B cell (primary cell): ENCODE results near the gene KRTAP5-8. TPM values are rescaled to one million over a fixed set of nuclear protein-coding genes. Genes with fewer than 3 reads are reported as not detected.

ENCODE experiments used
- ATAC-seq: fragments of 200-7000 bp; cut with Tn5 transposase; one replicate; pipeline ENCODE4 v1.10.0; 2021; ENCODE audit warnings: low read depth, mild to moderate bottlenecking, moderate number of reproducible peaks, moderate library complexity
- CTCF ChIA-PET: fragments of 350-600 bp; sonication (Branson Sonifier 250); formaldehyde crosslinking; loops from one replicate; lab custom pipeline; 2021; ENCODE audit warnings: antibody characterized with exemption, inconsistent platforms; lab: Charles Lee
- POLR2A ChIA-PET: fragments of 350-600 bp; sonication (Branson Sonifier 250); formaldehyde crosslinking; loops from one replicate; lab custom pipeline; 2021; ENCODE audit warnings: antibody characterized with exemption; lab: Charles Lee
- DNase-seq: peaks from one replicate; pipeline ENCODE4 v3.0.0; 2013
- H2AFZ ChIP-seq: 2 replicates; pipeline ENCODE4 v1.6.1; 2012; ENCODE audit warnings: mild to moderate bottlenecking, low read depth, low read length; ENCODE audit not compliant: insufficient read depth, poor library complexity, severe bottlenecking
- H3K27ac ChIP-seq, 2 donors: 1 replicate in 1 of 2; 2 replicates in 1 of 2; pipeline ENCODE4 v1.5.1; 2012 to 2013; ENCODE audit warnings: low read length in 2 of 2, mild to moderate bottlenecking in 2 of 2, moderate library complexity in 1 of 2
- H3K27me3 ChIP-seq, 4 experiments: fragments of 200-600 bp in 1 of 4; sonication (generic) in 1 of 4; replicated peaks in 1 of 4; 1 replicate in 2 of 4; 2 replicates in 2 of 4; pipeline versions ENCODE4 v1.6.1 to v1.7.0; 2013 to 2016; ENCODE audit warnings: low read length in 3 of 4, mild to moderate bottlenecking in 2 of 4, mixed read lengths in 1 of 4, moderate library complexity in 1 of 4; ENCODE audit not compliant: insufficient read depth in 4 of 4, control insufficient read depth in 3 of 4; ENCODE audit errors: control extremely low read depth in 1 of 4
- H3K36me3 ChIP-seq, 2 experiments: replicated peaks in 1 of 2; 1 replicate in 1 of 2; 2 replicates in 1 of 2; pipeline versions ENCODE4 v1.6.1 to v1.7.1; 2013; ENCODE audit warnings: low read length in 1 of 2; ENCODE audit not compliant: insufficient read depth in 2 of 2, control insufficient read depth in 1 of 2; ENCODE audit errors: control extremely low read depth in 1 of 2, extremely low read depth in 1 of 2
- H3K4me1 ChIP-seq, 2 donors: fragments of 200-600 bp in 1 of 2; sonication (generic) in 1 of 2; 1 replicate in 1 of 2; 2 replicates in 1 of 2; pipeline versions ENCODE4 v1.5.1 to v1.6.1; 2013 to 2017; ENCODE audit warnings: low read length in 2 of 2; ENCODE audit not compliant: control insufficient read depth in 2 of 2, insufficient read depth in 2 of 2
- H3K4me2 ChIP-seq: replicated peaks from 2 replicates; pipeline ENCODE3; 2012; ENCODE audit warnings: mild to moderate bottlenecking, low read depth, low read length; ENCODE audit not compliant: poor library complexity, severe bottlenecking
- H3K4me3 ChIP-seq, 5 experiments: fragments of 200-600 bp in 1 of 5; sonication (generic) in 1 of 5; 1 replicate in 3 of 5; 2 replicates in 2 of 5; pipeline versions ENCODE4 v1.5.1 to v1.7.0; 2011 to 2016; ENCODE audit warnings: low read length in 4 of 5, mild to moderate bottlenecking in 4 of 5, low read depth in 2 of 5, control low read depth in 1 of 5, moderate library complexity in 1 of 5; ENCODE audit not compliant: insufficient read depth in 1 of 5; ENCODE audit errors: control extremely low read depth in 1 of 5, extremely low read depth in 1 of 5
- H3K79me2 ChIP-seq: fragments of 200-600 bp; sonication (generic); one replicate; pipeline ENCODE4 v1.6.0; 2016; ENCODE audit warnings: low read length; ENCODE audit not compliant: control insufficient read depth, insufficient read depth
- H3K9ac ChIP-seq: fragments of 200-600 bp; sonication (generic); 2 replicates; pipeline ENCODE4 v1.6.1; 2017; ENCODE audit warnings: mild to moderate bottlenecking, low read length, moderate library complexity
- H3K9me3 ChIP-seq, 3 donors: one replicate each; pipeline versions ENCODE4 v1.6.1 to v1.7.1; 2013; ENCODE audit warnings: low read length in 2 of 3; ENCODE audit not compliant: control insufficient read depth in 2 of 3, insufficient read depth in 1 of 3; ENCODE audit errors: control extremely low read depth in 1 of 3
- H4K20me1 ChIP-seq: 2 replicates; pipeline ENCODE4 v1.6.0; 2012; ENCODE audit warnings: mild to moderate bottlenecking, low read length; ENCODE audit not compliant: insufficient read depth, control insufficient read depth, poor library complexity, severe bottlenecking
- H3K27ac Mint-ChIP-seq: one replicate; pipeline ENCODE4 v1.8.0; 2021; ENCODE audit warnings: mixed read lengths
- H3K27me3 Mint-ChIP-seq: one replicate; pipeline ENCODE4 v1.8.0; 2021; ENCODE audit warnings: mixed read lengths
- H3K4me1 Mint-ChIP-seq: one replicate; pipeline ENCODE4 v1.8.0; 2021; ENCODE audit warnings: mixed read lengths
- H3K4me3 Mint-ChIP-seq: one replicate; pipeline ENCODE4 v1.8.0; 2021; ENCODE audit warnings: mixed read lengths
- H3K9me3 Mint-ChIP-seq: one replicate; pipeline ENCODE4 v1.8.0; 2022; ENCODE audit warnings: mixed read lengths; ENCODE audit not compliant: insufficient read depth
- CTCF ChIP-seq: fragments of 200-600 bp; IDR thresholded peaks from one replicate; pipeline ENCODE4 v1.8.0; 2022; ENCODE audit warnings: antibody characterized with exemption, mild to moderate bottlenecking
- EZH2 ChIP-seq: IDR thresholded peaks from 2 replicates; pipeline ENCODE4 v1.6.1; 2012; ENCODE audit warnings: borderline replicate concordance, low read depth, mild to moderate bottlenecking, moderate library complexity, low read length; ENCODE audit not compliant: insufficient read depth, poor library complexity, severe bottlenecking
- WGBS: methylation state at CpG from one replicate; pipeline ENCODE4 v1.1.5; 2013; ENCODE audit warnings: missing lambda C conversion rate; ENCODE audit not compliant: insufficient coverage; 5-methylcytosine and 5-hydroxymethylcytosine counted together
- intact Hi-C: fragments of 100-400 bp; cut with micrococcal nuclease; formaldehyde crosslinking; loops from one replicate; pipeline ENCODE4 v1.10.0; 2022
- polyA plus RNA-seq: library from polyadenylated mRNA; depleted of rRNA; stranded (reverse); fragments of >200 nt; gene quantifications from 2 replicates; pipeline ENCODE4 v1.2.3, GENCODE V29; 2012
- total RNA-seq, 2 donors: library from RNA; stranded (reverse); fragments of 120-200 nt in 1 of 2; gene quantifications; 1 replicate in 1 of 2; 2 replicates in 1 of 2; pipeline versions ENCODE4 v1.2.3 to v1.2.4, GENCODE V29; 2013 to 2022

KRTAP5-8 gene
- total and polyA plus RNA-seq, 2 donors (not counting 1 experiment from before 2014, with no cell fraction given): 0.10 to 0.49 TPM

- ChIA-PET POLR2A (no interaction called here), CTCF (no interaction called here)
- H3K27me3 Mint-ChIP-seq: peaks cover 11% of the 10 kb centered on the region
- Histone ChIP-seq H3K27ac (no peak overlapping the region), H3K36me3 (no peaks in the 10 kb centered on the region), H2AFZ (no peak overlapping the region), H4K20me1 (no peaks in the 10 kb centered on the region), H3K27me3 (peaks cover 0 to 7% (median 1%) of the 10 kb centered on the region in 4 experiments), H3K9me3 (peaks cover 0 to 3% (median 0%) of the 10 kb centered on the region in 3 donors), H3K4me1 (peaks cover 0 to 5% of the 10 kb centered on the region in 2 donors), H3K79me2 (no peaks in the 10 kb centered on the region), H3K4me2 (no peak overlapping the region), H3K4me3 (no peak overlapping the region), H3K9ac (no peak overlapping the region)
- TF ChIP-seq EZH2: no peak
- TF ChIP-seq CTCF: no peak
- WGBS: no CpG with 5 or more reads among the region's 1 CpG
- DNase-seq: no peak
- H3K9me3 Mint-ChIP-seq: no peaks in the 10 kb centered on the region
- peaks cover 14% of the 10 kb centered on the region for H3K4me1 Mint-ChIP-seq
- ATAC-seq: no peak
- no peak overlapping the region for H3K27ac Mint-ChIP-seq
- intact Hi-C loops: no loop called here
- no peak overlapping the region for H3K4me3 Mint-ChIP-seq
These were observed 13.9 kb downstream of the KRTAP5-8 start for GRCh38 chr11:71551711-71552110.

- H4K20me1 ChIP-seq: no peaks in the 10 kb centered on the region
- H3K79me2 ChIP-seq: no peaks in the 10 kb centered on the region
- ChIA-PET CTCF (no interaction called here), POLR2A (no interaction called here)
- H3K4me1 Mint-ChIP-seq: peaks cover 12% of the 10 kb centered on the region
- 96% methylated on average over 6 of the region's 6 CpGs for WGBS
- no peaks in the 10 kb centered on the region for H3K9me3 ChIP-seq
- no peak overlapping the region for H3K4me2 ChIP-seq
- H2AFZ ChIP-seq: no peak overlapping the region
- no peaks in the 10 kb centered on the region for H3K36me3 ChIP-seq
- no peak overlapping the region for H3K4me3 Mint-ChIP-seq
- no peak overlapping the region for H3K9ac ChIP-seq
- TF ChIP-seq CTCF: no peak
- TF ChIP-seq EZH2: no peak
- H3K27ac ChIP-seq: no peak overlapping the region
- no peak overlapping the region for H3K27ac Mint-ChIP-seq
- no peak overlapping the region for H3K4me3 ChIP-seq
- no peak for ATAC-seq
- no peak for DNase-seq
- peaks cover 15% of the 10 kb centered on the region for H3K27me3 Mint-ChIP-seq
- intact Hi-C loops: no loop called here
- no peaks in the 10 kb centered on the region for H3K9me3 Mint-ChIP-seq
- peaks cover 0 to 9% (median 1%) of the 10 kb centered on the region in 4 experiments for H3K27me3 ChIP-seq
- peaks cover 0 to 2% of the 10 kb centered on the region in 2 donors for H3K4me1 ChIP-seq
These were observed 17.2 kb downstream of the KRTAP5-8 start for GRCh38 chr11:71554996-71555395.
